SH-SY5Y (cell line): ENCODE results near the gene RHOD.

Source experiments
- GATA2 ChIP-seq: IDR thresholded peaks from 2 replicates; pipeline ENCODE4 v1.6.1; 2011; ENCODE audit warnings: mild to moderate bottlenecking, low read depth, low read length
- GATA3 ChIP-seq: IDR thresholded peaks from 2 replicates; pipeline ENCODE4 v1.6.1; 2011; ENCODE audit warnings: low read depth, mild to moderate bottlenecking, low read length, moderate library complexity

- TF ChIP-seq GATA2 = no peak
- no peak for TF ChIP-seq GATA3
Observed at GRCh38 chr11:67014343-67014742, 42.3 kb upstream of the RHOD start.
